Measurements from ENCODE around the gene DEFB119. TPM values are rescaled to one million over a fixed set of nuclear protein-coding genes. Genes with fewer than 3 reads are reported as not detected.
"Not testable (repeated sequence)": the region's sequence is repeated elsewhere in the genome, so short reads cannot be mapped to it uniquely, and the experiment has no call there.

The DEFB119 gene
- total RNA-seq: not detected

GRCh38 chr20:31390490-31390889 lies at the start of gene DEFB119:
Gene DEFB119 (minus strand): TSS chr20:31390590. CDS start chr20:31390483, 107 bp downstream.
- no peak for DNase-seq

DNA sequence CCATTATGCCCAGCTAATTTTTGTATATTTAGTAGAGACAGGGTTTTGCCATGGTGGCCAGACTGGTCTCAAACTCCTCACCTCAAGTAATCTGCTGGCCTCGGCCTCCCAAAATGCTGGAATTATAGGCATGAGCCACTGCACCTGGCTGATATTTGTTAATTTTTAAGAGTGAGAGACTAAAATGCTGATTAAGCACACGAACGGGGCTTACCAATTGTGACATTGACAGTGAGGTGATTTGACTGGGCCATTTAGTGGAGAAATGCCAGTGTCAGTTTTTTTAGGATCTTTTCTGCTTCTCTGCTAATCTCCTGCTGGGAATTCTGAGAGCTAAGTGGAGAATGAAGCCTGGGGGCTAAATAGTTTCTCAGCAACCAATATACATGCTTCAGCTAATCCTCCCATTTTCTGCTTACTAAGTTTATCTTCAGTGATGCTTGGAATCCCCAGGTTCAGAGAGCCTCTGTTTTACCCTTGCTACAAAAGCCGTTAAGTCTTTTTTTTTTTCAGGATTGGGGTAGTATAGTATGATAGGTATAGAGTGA lies 40.3 kb upstream of the DEFB119 start:
- no peak for DNase-seq

GRCh38 chr20:31427576-31427975 lies 37.2 kb upstream of the DEFB119 start:
- DNase-seq: not testable (repeated sequence)

GRCh38 chr20:31426891-31427551 lies 36.6 kb upstream of the DEFB119 start:
- not testable (repeated sequence) for DNase-seq

DNA sequence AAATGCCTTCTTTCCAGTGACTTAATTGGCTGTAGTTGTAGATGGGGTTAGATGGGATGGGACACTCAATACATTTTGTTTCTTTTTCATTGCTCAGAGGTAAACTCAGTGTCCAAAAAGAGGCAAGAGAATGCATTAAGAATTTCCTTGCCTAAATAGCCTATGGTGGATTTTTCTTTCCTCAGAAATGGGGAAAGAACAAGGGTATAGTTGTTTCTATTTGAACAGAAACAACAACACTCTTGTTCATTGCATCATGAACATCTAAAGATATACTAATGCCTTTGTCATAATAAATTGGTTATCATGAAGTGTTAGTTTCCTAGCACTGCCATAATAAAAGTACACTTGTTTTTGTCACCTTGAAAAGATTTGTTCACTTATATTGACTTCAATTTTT lies 35.4 kb upstream of the DEFB119 start:
- DNase-seq: no peak

DNA sequence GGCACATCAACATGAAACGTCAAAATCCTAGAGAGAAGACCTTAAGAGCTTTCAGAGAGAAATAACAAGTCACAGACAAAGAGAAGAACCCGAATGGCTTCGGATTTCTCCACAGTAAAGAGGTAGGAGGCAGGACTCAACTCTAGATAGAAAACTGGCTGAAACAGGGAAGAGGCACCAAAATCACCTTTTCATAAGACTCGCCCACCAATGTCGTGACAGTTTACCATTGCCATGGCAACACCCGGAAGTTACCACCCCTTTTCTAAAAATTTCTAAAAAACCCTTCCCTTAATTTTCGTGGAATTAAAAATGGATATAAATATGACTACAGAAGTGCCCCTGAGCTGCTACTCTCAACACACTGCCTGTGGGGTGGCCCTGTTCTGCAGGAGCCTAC lies 27.9 kb upstream of the DEFB119 start:
- no peak for DNase-seq

- no peak for DNase-seq
These were observed 25.3 kb upstream of the DEFB119 start for GRCh38 chr20:31415653-31416052.

DNA sequence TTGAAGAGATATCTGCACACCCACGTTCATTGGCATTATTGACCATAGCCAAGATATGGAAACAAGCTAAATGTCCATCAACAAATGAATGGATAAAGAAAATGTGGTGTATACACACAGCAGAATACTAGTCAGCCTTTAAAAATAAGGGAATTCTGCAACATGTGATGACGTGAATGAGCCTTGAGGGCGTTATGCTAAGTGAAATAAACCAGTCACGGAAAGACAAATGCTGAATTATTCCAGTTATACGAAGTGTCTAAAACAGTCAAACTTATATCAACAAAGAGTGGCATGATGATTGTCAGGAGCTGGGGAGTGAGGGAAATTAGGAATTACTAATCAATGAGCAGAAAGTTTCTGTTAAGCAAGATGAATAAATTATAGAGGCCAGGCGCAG lies 24.0 kb upstream of the DEFB119 start:
- DNase-seq: no peak

DNA sequence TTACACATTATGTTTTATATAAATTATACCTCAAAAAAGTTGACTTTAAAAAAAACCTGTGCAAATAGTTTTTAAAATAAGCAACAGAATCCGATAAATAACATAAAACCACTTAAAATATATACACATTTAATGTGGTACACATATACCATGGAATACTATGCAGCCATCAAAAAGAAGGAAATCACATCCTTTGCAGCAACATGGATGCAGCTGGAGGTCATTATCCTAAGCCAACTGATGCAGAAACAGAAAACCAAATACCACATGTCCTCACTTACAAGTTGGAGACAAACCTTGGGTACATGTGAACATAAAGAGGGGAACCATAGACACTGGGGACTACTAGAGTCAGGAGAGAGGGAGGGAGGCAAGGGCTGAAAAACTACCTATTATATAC lies 19.6 kb upstream of the DEFB119 start:
- DNase-seq: no peak

GRCh38 chr20:31406115-31406514 lies 15.7 kb upstream of the DEFB119 start, which contains the start of gene DEFB121:
Gene DEFB121 (minus strand): TSS chr20:31406215. CDS start chr20:31406152, 63 bp downstream.
- DNase-seq: no peak

DNA sequence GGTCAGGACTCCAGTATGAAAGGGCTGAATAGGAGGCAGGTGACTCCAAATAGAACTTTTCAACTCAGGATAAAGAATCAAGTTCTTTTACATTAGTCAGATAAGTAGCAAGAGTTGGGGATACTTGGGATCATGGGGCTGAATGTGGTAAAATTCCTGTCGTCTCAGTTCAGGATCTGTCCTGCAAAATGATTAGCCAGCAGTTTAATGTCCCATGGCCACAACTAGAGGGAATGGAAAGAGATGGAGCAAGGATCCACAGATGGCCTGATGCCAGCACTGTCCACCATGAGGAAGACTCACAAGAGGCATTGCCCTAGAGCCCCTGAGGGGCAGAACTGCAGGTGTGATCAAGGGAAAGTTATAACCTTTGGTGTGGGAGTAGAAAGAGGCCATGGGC lies 13.5 kb upstream of the DEFB119 start:
- DNase-seq: no peak

- no peak for DNase-seq
These were observed 4.5 kb upstream of the DEFB119 start for GRCh38 chr20:31394900-31395299.

DNA sequence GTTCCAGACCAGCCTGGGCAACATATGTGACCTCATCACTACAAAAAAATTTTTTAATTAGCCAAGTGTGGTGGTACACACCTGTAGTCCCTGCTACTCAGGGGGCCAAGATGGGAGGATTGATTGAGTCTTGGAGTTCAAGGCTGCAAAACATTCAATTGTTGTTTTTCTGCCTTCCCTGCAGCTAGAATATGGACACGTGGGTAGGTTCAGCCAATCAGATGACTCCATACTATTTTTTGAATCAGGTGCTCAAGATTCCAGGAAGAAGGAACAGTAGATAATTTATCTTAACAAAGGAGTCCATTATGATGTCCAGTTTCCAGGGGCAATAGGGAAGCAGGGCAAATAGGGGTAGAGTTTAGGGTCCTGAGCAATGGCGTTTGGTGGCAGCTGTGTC lies 2.4 kb upstream of the DEFB119 start:
- no peak for DNase-seq

DNA sequence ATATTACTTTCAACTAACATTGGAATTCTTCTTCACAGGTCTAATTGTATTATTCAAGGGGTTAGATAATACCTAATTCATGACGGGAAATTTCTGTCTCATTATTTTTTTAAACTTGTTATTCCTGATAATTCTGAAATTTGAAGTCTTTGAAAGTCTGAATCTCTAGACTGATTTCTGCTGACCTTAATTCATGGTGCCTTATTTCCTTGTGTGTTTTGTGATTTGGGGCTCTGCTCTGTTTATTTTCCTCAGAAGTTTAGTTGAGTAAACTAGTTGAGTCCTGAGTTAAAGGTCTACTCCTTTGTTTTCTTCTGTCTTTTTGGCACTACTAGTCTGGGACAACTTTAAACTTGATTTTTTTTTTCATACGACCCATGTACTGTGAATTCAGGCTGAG lies 16.0 kb downstream of the DEFB119 start:
- no peak for DNase-seq

- no peak for DNase-seq
These were observed 22.1 kb downstream of the DEFB119 start, which contains the start of gene DEFB118 for GRCh38 chr20:31368301-31368700. Gene DEFB118 (plus strand): TSS chr20:31368601. CDS start chr20:31368651, 50 bp downstream.

DNA sequence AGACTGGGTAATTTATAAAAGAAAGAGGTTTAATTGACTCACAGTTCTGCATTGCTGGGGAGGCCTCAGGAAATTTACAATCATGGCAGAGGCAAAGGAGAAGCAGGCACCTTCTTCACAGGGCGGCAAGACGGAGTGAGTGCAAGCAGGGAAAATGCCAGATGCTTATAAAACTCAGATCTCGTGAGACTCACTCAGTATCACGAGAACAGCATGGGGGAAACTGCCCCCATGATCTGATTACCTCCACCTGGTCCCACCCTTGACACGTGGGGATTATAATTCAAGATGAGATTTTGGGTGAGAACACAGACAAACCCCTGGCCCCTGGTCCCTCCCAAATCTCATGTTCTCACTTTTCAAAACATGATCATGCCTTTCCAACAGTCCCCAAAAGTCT lies 26.1 kb downstream of the DEFB119 start:
- not testable (repeated sequence) for DNase-seq

DNA sequence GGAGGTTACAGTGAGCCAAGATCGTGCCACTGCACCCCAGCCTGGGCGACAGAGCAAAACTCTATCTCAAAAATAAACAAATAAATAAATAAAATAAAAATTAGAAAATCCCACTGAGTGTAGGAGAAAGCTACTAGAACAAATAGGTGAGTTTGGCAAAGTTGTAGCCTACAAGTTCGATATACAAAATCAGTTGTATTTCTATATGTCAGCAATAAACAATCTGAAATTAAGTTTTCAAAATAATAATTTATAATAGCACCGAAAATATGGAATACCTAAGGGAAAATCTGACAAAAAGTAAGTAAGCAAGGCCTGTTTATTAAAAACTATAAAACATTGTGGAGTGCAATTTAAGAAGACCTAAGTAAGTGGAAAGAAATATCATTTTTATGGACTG lies 27.1 kb downstream of the DEFB119 start:
- DNase-seq: no peak

GRCh38 chr20:31355981-31356380 lies 34.4 kb downstream of the DEFB119 start:
- no peak for DNase-seq

GRCh38 chr20:31341470-31341869 lies 48.9 kb downstream of the DEFB119 start:
- no peak for DNase-seq

GRCh38 chr20:31330893-31331292 lies 59.5 kb downstream of the DEFB119 start:
- DNase-seq: no peak
